ENCODE results near the gene RNASE4.
A peak's percentile ranks its signal among the peaks of the same experiment; 100 is the strongest.

The RNASE4 gene

DNA sequence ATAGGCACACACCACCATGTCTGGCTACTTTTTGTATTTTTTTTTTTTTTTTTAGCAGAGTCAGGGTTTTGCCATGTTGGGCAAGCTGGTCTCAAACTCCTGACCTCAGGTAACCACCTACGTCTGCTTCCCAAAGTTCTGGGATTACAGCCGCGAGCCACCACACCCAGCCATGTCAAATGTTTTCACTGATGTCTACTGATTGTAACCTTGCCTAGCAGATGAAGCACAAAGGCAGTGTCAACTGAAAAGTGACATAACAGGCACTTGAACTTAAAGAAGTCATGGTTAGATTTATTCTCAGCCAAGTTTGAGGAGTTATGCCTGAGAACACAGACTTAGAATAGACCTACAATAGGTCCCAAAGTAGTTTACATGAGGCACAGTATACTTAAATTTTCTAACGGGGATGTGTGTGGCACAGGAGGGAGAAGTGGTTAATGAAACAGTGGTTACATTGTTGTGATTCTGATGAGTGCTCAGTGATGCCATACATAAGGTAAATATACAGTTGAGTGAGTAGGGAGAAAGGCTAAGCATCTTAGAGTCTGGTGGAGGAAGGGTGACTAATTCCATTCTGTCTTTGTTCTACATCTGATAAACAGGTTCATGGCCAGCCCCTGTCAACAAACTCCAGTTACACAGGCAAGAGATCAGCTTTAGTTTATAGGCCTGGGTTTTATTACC, 12.6 kb upstream of the RNASE4 start:
- Histone ChIP-seq H3K27me3 (ENCODE audit: control insufficient read depth, insufficient read depth, low read length) (no peaks in the 10 kb centered on the region), H3K9me3 (ENCODE audit: control insufficient read depth, low read length) (no peaks in the 10 kb centered on the region), H3K27ac (no peak overlapping the region), H3K36me3 (ENCODE audit: control insufficient read depth, insufficient read depth, low read length) (no peaks in the 10 kb centered on the region), H3K9ac (no peak overlapping the region), H3K4me2 (ENCODE audit: low read length) (no peak overlapping the region), H2AFZ (no peak overlapping the region), H3K4me3 (ENCODE audit: low read depth, low read length) (no peak overlapping the region), H3K4me1 (no peaks in the 10 kb centered on the region), H3K79me2 (no peaks in the 10 kb centered on the region)
- no peak for TF ChIP-seq CTCF (IDR thresholded peaks at IDR 0.05)

- TF ChIP-seq CTCF (IDR thresholded peaks at IDR 0.05) = no peak
- Histone ChIP-seq H3K4me2 (ENCODE audit: low read length) (no peak overlapping the region), H3K27me3 (ENCODE audit: control insufficient read depth, insufficient read depth, low read length) (no peaks in the 10 kb centered on the region), H3K79me2 (no peaks in the 10 kb centered on the region), H3K4me3 (ENCODE audit: low read depth, low read length) (no peak overlapping the region), H3K9ac (no peak overlapping the region), H3K27ac (no peak overlapping the region), H3K9me3 (ENCODE audit: control insufficient read depth, low read length) (no peaks in the 10 kb centered on the region), H3K36me3 (ENCODE audit: control insufficient read depth, insufficient read depth, low read length) (no peaks in the 10 kb centered on the region), H3K4me1 (peaks cover under 1% of the 10 kb centered on the region), H2AFZ (no peak overlapping the region)
Observed at GRCh38 chr14:20675669-20676068, 8.7 kb upstream of the RNASE4 start.

DNA sequence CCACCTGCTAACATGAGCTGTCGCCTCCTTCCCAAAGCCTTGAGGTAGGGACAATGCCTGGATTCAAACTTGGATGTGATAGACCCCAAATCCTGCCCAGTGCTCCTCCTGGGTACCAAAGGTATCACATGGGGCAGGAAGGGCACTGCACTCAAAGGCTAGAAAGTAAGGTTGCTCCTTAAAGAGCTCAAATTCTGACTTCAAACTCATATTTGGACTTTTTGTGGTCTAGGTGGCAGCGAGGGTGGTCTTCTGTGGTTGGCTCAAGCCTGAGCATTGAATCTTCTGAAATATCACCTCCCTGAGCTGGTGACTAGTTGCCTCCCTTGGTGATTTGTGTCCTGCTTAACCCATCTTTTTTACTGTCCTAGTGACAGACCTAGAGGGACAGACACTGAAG, 8.3 kb upstream of the RNASE4 start:
- TF ChIP-seq CTCF (IDR thresholded peaks at IDR 0.05) = no peak

DNA sequence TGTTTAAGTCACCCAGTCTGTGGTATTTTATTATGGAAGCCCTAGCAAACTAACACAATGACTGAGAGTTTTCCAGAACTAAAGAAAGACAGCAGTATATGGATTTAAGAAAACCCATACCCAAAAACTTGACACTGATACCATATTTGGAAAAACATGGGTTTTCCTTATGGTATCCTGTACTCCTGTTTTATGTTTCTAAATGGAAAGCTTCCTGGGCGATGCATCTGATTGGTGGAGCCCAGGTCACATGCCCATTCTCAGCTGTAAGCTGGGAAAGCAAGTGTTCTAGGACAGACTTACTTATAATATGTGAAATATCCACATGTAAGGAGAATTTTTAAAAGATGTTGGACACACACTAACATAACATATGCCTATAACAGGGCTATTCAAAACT, 4.5 kb upstream of the RNASE4 start:
- no peaks in the 10 kb centered on the region for H3K36me3 ChIP-seq (ENCODE audit: control insufficient read depth, insufficient read depth, low read length)
- no peak overlapping the region for H3K9ac ChIP-seq
- no peak overlapping the region for H3K4me3 ChIP-seq (ENCODE audit: low read depth, low read length)
- H3K27ac ChIP-seq = no peak overlapping the region
- H3K79me2 ChIP-seq = no peaks in the 10 kb centered on the region
- H3K27me3 ChIP-seq (ENCODE audit: control insufficient read depth, insufficient read depth, low read length) = no peaks in the 10 kb centered on the region
- peaks cover 15% of the 10 kb centered on the region for H3K4me1 ChIP-seq
- peak overlapping the region; percentile 2 for H3K4me2 ChIP-seq (ENCODE audit: low read length)
- TF ChIP-seq CTCF (IDR thresholded peaks at IDR 0.05) = no peak
- H2AFZ ChIP-seq = no peak overlapping the region
- H3K9me3 ChIP-seq (ENCODE audit: control insufficient read depth, low read length) = no peaks in the 10 kb centered on the region

More for the DNA sequence above, 8.3 kb upstream of the RNASE4 start:
- Histone ChIP-seq H3K9ac (no peak overlapping the region), H3K4me3 (ENCODE audit: low read depth, low read length) (no peak overlapping the region), H3K9me3 (ENCODE audit: control insufficient read depth, low read length) (no peaks in the 10 kb centered on the region), H2AFZ (no peak overlapping the region), H3K4me1 (peaks cover 5% of the 10 kb centered on the region), H3K36me3 (ENCODE audit: control insufficient read depth, insufficient read depth, low read length) (no peaks in the 10 kb centered on the region), H3K79me2 (no peaks in the 10 kb centered on the region), H3K27ac (no peak overlapping the region), H3K4me2 (ENCODE audit: low read length) (no peak overlapping the region), H3K27me3 (ENCODE audit: control insufficient read depth, insufficient read depth, low read length) (no peaks in the 10 kb centered on the region)

GRCh38 chr14:20680363-20680762, 4.0 kb upstream of the RNASE4 start:
- Histone ChIP-seq H2AFZ (peak overlapping the region; percentile 100), H3K9me3 (ENCODE audit: control insufficient read depth, low read length) (no peaks in the 10 kb centered on the region), H3K79me2 (no peaks in the 10 kb centered on the region), H3K27ac (no peak overlapping the region), H3K36me3 (ENCODE audit: control insufficient read depth, insufficient read depth, low read length) (no peaks in the 10 kb centered on the region), H3K4me2 (ENCODE audit: low read length) (peak overlapping the region; percentile 98), H3K4me1 (peaks cover 15% of the 10 kb centered on the region), H3K27me3 (ENCODE audit: control insufficient read depth, insufficient read depth, low read length) (no peaks in the 10 kb centered on the region), H3K4me3 (ENCODE audit: low read depth, low read length) (peak overlapping the region; percentile 95), H3K9ac (no peak overlapping the region)
- TF ChIP-seq CTCF (IDR thresholded peaks at IDR 0.05) = no peak

Data from parathyroid adenoma (tissue), 2 donors.